DLD1 (cell line): ENCODE measurements around the gene C22orf15.

Experiments
- in situ Hi-C: cut with HindIII; loops from 2 replicates; pipeline ENCODE4 v1.10.0; 2017; ENCODE audit warnings: low sequenced_read_pairs

The C22orf15 gene

DNA sequence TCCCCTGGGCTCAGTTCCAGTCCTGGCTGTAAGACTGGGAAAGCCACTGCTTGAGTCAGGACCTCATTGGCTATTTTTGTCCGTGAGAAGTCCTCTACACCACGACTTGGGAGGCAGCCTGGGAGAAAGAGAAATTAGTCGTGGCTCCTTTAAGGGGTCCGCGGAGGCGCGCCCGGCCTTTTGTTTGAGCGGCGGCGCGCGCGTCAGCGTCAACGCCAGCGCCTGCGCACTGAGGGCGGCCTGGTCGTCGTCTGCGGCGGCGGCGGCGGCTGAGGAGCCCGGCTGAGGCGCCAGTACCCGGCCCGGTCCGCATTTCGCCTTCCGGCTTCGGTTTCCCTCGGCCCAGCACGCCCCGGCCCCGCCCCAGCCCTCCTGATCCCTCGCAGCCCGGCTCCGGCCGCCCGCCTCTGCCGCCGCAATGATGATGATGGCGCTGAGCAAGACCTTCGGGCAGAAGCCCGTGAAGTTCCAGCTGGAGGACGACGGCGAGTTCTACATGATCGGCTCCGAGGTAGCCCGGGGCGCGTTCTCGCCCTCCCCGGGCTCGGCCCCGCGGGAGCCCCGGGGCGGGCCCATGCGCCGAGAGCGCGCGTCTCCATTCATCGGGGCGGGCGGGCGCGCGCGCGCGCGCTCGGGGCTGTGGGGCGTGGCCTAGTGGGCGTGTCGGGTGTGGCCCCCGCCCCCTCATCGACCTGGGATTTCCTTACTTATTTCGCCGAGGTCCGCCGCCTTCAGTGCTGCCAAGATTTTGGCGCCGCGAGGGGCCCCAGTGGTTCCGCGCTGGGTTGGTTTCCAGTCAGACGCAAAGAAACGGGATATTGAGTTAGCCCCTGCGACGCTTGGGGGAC, 24.2 kb downstream of the C22orf15 start, which contains the start of gene SMARCB1:
Gene SMARCB1 (plus strand): TSS at position 215 of the 848 bp plus-strand sequence. CDS start 204 bp downstream, at position 419.
- in situ Hi-C loops = no loop called here

DNA sequence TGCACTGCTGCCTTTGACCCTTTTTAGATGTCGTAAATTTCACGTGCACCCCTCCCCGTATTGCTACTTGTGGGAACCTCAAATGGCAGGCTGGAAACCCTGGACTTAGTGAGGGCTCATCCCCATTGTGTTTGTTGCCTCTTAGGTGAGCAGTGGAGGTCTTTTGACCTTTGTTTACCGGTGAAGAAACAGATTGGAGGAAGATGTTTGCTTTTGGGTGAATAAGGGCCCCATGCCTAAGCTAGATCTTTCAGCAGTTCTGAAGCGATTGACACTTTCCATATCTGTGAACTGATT, 24.8 kb downstream of the C22orf15 start:
- in situ Hi-C loops = no loop called here

DNA sequence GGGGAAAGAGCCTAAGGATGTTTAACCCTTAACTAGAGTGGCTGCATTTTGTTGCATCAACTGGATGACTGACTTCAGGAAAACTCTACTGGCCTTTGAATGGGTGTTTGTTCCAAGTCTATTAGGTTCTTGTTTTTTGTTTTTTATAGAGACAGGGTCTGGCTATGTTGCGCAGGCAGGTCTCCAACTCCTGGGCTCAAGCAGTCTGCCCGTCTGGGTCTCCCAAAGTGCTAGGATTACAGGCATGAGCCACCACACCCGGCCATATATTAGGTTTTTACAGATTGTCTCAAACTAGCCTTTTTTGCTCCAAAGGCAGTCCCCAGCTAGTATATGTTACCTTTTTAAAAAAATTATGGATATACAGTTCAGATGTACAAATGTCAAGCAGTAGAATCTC, 25.1 kb downstream of the C22orf15 start:
- in situ Hi-C loops = no loop called here

DNA sequence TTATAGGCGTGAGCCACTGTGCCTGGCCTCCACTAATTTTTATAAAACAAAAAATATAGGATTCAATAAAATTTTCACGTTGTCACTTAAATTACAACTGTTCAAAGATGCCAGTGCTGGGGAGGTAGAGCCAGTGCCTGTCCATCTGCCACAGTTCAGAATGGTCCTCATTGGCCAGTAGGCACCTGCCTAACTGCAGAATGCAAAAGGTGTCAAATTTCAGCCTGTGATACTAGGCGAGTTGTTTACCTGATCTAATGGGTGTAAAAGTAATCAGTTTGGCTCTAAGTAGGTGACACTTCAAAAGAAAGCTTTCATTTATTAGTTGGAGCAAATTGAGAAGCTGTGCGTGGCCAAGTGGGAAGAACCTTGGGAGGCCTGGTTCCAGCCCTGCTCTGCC, 26.3 kb downstream of the C22orf15 start:
- in situ Hi-C loops = no loop called here

DNA sequence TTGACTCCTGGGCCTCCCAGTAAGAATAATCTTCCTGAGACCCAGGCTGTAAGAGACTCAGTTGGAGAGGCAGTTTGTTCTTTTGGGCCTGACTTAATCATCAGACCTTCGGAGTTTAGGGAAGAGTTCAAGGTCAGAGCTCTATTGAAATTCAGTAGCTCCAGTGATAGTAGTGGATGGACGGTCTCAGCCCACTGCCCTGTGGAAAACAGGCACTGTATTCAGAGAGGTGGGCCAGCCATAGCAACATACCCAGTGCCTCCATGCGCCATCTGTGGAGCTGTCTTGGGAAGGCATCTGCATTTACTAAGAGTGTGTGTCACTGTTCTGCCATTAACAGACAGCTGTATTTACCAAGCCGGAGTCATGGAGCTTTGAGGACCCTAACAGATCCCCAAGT, 26.8 kb downstream of the C22orf15 start:
- in situ Hi-C loops = no loop called here

DNA sequence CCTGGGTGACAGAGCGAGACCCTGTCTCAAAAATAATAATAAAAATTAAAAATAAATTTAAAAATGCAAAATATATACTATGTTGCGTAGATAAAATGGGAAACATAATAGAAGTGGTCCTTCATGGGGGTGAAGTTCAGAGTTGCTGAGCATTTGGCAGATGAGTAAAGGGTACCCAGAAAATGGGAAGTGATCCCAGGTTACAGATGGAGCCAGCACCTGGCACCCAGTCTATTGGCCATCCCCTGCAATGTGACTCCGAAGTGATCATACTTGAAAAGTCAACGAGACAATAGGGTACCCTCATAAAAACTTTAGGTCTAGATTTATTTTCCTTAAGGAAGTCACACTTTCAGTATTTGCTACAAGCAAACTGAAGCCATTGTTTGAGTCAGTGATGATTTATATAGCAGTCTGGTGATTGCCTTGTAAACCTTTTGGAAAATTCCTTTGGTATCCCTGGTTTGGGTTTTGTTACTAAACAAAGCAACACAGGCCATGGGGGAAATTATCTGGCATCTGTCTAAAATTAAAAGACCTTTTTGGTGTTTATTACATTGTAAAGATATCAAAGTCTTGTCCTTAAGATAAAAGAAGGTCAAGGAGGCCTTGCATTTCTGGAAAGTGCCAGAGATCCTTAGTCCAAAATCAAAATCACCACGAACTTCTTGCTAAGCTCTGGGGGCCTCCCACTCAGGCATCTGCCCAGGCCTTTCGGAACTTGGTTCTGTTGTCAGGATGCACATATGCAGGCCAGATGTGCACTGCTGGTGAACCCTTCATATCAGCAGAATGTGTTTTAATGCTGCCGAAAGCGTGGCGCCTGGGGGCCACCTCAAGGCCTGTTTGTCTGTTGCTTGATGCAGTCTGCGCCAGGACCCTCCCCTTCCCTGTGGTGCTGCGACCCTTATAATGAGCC, 28.3 kb downstream of the C22orf15 start:
- in situ Hi-C loops = no loop called here

DNA sequence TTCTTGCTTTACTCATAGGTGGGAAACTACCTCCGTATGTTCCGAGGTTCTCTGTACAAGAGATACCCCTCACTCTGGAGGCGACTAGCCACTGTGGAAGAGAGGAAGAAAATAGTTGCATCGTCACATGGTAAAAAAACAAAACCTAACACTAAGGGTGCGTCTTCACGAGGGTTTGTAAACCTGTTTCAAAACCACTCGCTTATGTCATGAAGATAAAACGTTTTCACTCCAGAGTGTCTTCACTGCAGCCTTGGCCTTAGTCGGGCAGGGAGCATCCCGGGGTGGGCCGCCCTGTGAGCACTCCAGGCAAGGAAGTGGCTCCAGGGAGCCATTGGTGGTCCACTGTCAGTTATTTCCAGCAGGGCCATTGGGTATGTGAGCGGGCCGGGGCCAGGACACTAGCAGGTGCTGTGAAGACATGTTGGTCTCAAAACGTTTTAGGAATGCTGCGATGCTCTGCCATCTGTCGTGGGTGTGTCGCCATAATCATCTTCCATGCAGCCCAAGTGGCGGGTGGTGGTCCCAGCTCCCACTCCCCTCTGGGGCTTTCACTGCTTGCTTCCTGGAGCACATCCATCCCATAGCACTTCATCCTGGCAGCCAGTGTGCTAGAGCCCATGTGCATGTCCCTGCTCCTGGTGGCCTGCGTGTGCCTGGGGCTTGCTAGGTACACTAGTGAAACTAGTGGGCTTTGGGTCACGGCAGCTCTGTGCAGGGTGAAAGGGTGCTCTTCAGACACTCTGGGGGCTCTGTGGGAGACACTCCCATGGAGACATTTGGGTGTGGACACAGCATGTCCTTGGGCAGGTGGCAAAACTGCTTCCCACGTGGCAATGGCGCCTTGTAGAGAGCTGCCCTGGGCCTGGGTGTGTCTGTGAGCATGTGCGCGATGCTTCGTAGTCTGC, 29.2 kb downstream of the C22orf15 start:
- in situ Hi-C loops = no loop called here

DNA sequence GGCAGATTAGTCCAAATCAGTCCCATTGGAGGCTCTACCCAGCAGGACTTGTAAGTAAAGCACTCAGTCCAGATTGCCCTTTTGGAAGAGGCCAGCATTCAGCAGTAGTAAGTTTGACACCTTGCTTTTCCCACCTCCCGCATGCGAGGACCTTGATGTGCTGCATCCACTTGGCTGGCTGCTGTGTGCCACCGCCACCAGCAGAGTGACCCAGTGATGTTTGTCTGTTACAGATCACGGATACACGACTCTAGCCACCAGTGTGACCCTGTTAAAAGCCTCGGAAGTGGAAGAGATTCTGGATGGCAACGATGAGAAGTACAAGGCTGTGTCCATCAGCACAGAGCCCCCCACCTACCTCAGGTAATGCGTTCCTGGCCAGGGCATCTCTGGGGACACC, 30.5 kb downstream of the C22orf15 start:
- in situ Hi-C loops = no loop called here

DNA sequence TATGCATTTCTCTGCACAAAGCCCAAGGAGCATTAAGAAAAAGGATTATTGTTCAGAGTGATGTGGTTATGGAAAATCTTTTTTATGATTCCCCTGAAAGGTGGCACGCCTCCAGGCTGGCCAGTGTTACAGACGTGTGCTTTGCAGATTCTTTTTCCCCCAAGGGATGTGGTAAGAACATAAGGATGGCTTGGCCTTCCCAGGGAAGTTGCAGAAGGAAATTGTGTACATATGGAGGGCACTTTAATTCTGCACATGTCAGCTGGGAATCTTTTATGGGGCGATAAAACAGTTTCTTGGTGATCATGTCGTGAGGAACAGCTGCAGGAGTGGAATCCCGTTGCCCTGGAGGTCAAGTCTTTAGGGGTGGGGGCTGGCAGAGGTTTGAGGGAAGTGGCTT, 33.7 kb downstream of the C22orf15 start:
- in situ Hi-C loops = no loop called here

DNA sequence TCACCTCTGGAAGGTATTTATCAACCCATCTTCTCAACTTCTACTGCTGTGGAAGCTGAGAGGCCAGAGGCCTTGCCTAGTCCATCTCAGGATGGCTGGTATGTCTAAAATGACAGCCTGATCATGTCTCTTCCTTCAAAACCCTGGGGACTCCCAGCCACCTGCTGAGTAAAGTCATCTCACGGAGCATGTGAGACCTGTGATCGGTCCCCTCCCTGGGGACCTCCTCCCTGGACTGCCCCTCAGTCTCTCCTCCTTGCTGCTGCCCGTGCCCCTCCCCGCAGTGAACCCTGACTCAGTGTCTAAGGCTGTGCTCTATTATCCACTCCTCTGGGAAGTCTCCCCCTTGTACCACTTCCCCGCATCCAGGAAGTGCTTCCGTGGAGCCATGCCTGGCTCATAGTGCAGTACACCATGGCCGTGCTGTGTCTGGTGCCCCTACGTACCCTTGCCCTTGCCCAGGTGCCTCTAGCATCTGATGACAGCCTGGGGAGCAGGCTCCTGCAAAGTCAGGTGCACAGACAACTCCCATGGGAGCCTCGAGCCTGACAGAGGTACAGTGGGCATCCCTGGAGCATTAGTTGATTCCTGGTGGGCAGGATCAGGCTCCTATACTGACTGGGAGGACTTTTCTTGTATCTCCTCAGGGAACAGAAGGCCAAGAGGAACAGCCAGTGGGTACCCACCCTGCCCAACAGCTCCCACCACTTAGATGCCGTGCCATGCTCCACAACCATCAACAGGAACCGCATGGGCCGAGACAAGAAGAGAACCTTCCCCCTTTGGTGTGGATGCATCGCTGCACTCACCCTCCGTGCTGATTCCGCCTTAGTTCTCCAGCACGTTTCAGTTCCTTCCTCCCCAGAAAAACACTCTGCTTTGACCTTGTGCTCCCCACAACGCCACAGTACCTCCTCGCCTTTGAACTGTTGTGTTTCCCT, 37.8 kb downstream of the C22orf15 start:
- in situ Hi-C loops = no loop called here

DNA sequence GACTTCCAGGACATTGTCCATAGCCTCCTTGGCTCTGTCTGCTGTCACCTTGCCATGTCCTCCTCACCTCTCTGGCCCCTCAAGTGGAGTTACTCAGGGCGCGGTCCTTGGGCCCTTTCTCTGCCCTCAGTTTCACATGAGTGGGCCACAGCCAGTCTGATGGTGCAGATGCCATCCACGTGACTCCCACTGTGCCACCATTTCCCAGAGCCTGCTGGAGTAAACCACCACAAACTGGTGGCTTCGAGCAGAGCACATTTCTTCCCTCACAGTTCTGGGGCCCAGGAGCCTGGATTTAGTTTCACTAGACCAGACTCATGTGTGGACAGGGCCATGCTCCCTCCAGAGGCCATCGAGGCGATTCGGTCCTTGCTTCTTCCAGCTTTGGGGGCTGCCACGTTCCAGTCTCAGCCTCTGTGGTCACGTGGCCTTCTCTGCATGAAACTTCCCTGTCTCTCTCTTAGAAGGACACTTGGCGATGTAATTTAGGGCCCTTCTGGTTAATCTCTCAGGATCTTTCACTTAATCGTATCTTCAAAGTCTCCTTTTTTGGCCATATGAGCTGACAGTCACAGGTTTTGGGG, 38.5 kb downstream of the C22orf15 start:
- in situ Hi-C loops = no loop called here

DNA sequence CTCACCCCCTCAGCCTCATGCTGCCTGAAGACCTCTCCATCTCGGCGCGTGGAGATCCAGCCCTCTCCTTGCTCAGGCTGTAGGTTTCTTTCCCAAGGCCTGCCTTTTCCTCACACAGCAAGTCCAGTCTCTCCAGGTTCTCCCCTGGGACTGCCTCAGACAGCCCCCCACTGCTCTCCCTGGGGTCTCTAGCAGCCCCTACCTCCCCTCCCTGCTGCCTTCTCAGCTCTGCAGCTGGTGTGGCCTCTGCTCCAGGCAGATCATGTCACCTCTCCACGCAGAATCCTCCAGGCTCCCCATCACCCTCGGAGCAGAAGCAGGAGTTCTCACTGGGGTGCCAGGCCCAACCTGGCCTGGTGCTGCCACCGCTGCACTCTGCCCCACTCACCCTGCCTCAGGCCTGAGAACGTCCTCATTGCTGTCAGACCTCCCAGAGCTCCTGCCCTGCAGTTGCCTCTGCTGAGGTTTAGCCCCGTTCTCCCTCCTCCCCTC, 39.1 kb downstream of the C22orf15 start:
- in situ Hi-C loops = no loop called here

DNA sequence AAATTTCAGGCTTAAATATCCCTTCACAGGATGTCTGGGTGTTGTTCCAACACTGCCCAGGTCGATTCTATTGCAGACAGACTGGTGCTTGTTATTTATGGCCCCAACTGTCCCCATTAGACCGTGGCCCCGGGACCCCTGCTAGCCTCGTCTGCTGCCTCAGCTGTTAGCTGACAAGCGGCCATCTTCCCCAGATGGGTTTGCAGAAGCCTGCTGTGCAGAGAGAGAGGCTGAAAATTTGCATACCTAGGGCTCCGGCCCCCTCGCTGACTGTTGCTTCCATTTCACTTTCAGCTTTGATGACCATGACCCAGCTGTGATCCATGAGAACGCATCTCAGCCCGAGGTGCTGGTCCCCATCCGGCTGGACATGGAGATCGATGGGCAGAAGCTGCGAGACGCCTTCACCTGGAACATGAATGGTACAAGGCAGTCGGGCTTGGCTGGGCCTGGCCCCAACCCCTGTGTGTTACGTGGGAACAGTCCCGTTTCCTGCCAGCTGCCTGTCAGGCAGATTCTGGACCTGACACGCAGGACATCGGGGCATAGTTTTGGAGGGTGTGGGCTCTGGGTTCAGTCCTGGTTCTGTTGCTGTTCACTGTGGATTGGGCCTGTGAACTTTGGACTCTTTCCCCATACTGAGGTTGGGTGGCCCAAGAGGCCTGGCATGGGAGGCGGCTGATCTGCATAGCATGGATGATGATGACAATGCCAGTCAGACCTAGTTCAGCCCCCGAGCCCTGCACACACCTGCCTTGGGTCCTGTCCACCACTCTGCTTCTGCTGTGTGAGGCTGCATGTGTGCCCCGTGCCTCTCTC, 40.4 kb downstream of the C22orf15 start:
- in situ Hi-C loops = no loop called here

DNA sequence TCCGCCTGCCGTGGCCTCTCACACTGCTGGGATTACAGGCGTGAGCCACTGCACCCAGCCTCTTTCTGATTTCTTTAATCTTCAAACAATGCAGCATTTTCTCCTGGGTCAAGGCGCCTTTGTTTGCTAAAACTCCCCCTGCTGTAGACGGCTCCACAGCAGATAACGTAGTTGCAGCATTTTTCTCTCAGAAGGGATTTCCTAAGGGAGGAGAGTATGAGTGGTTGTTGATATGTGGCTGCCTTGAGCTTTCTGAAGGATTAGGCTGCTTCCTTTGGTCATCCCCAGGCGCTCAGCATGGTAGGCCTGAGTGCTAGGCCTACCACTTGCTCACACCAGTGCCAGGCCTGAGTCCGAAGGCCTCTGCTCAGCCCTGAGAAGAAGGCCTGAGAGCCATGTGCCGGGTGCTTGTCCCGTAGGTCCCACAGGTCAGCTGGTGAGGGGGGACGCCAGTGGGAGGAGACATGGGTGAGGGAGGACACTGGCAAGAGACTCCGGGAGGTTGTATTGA, 42.0 kb downstream of the C22orf15 start:
- in situ Hi-C loops = no loop called here

DNA sequence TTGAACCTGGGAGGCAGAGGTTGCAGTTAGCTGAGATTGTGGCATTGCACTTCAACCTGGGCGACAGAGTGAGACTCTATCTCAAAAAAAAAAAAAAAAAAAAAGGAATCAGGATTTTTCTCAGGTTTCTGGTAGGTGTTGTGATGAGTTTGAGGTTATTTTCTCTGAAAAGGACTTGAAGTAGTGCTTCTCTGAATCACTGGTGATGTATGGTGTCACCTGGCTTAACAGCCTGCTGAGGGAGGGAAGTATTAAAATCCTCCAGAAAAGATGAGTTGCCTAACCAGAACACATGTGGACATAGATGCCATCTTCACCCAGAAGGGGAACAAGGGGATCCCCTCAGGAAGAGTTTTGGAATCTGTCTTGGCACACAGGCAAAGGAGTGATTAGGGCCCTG, 44.0 kb downstream of the C22orf15 start:
- in situ Hi-C loops = no loop called here

DNA sequence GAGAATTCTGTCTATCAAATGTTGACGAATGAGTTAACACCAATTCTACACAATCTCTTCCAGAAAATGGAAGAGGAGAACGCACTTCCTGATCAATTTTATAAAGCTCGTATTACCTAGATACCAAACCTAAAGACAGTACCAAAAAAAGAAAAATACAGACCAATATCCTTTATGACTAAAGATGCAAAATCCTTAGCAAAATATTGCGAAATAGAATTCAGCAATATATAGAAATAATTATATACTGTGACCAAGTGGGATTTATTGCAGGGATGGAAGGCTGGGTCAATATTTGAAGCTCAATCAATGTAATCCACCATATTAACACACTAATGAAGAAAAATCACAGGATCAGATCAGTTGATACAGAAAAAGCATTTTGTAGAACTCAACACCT, 49.6 kb downstream of the C22orf15 start:
- in situ Hi-C loops = no loop called here
